ENCODE measurements around the gene ARHGAP10. TPM values are rescaled to one million over a fixed set of nuclear protein-coding genes. Genes with fewer than 3 reads are reported as not detected.

Gene ARHGAP10
- total and polyA plus RNA-seq, 2 donors from 2014 or later = 13.4 to 20.3 TPM

GRCh38 chr4:148016063-148016637, 284.3 kb downstream of the ARHGAP10 start:
- Histone ChIP-seq H3K36me3 (ENCODE audit: control insufficient read depth in 2 of 3, insufficient read depth in 3 of 3, low read length in 3 of 3) (no peaks in the 10 kb centered on the region), H3K27ac (ENCODE audit: low read depth in 2 of 2, low read length in 2 of 2) (peak overlapping the region in 1 of 2 donors; percentile 34), H3K4me3 (ENCODE audit: low read length in 3 of 3) (no peak overlapping the region), H3K4me1 (ENCODE audit: control insufficient read depth in 2 of 3, insufficient read depth in 2 of 3, low read depth in 1 of 3, low read length in 3 of 3) (peaks cover 0 to 12% (median 2%) of the 10 kb centered on the region in 3 donors), H3K9me3 (ENCODE audit: control insufficient read depth in 2 of 3, insufficient read depth in 1 of 3, low read length in 3 of 3) (no peaks in the 10 kb centered on the region), H3K9ac (ENCODE audit: low read length in 3 of 3) (no peak overlapping the region), H3K27me3 (ENCODE audit: control insufficient read depth, insufficient read depth, low read length) (no peaks in the 10 kb centered on the region)
- FAIRE-seq (no peak), DNase-seq (no peak)
- intact Hi-C loops (cut with DNase I) = no loop called here
- no peak for TF ChIP-seq CTCF (IDR thresholded peaks at IDR 0.05; ENCODE audit: borderline replicate concordance, extremely low read depth, insufficient read depth)

- FAIRE-seq (no peak), DNase-seq (peak in 1 of 5 donors; percentile 22)
- Histone ChIP-seq H3K4me3 (ENCODE audit: low read length in 3 of 3) (no peak overlapping the region), H3K9me3 (ENCODE audit: control insufficient read depth in 2 of 3, insufficient read depth in 1 of 3, low read length in 3 of 3) (no peaks in the 10 kb centered on the region), H3K4me1 (ENCODE audit: control insufficient read depth in 2 of 3, insufficient read depth in 2 of 3, low read depth in 1 of 3, low read length in 3 of 3) (peaks cover 0 to 12% (median 2%) of the 10 kb centered on the region in 3 donors), H3K27ac (ENCODE audit: low read depth in 2 of 2, low read length in 2 of 2) (no peak overlapping the region), H3K36me3 (ENCODE audit: control insufficient read depth in 2 of 3, insufficient read depth in 3 of 3, low read length in 3 of 3) (no peaks in the 10 kb centered on the region), H3K9ac (ENCODE audit: low read length in 3 of 3) (no peak overlapping the region), H3K27me3 (ENCODE audit: control insufficient read depth, insufficient read depth, low read length) (no peaks in the 10 kb centered on the region)
- TF ChIP-seq CTCF (IDR thresholded peaks at IDR 0.05; ENCODE audit: borderline replicate concordance, extremely low read depth, insufficient read depth) = no peak
- intact Hi-C loops (cut with DNase I) = no loop called here
Measured at GRCh38 chr4:148017801-148018200, 285.9 kb downstream of the ARHGAP10 start.

GRCh38 chr4:148021686-148022085, 289.8 kb downstream of the ARHGAP10 start:
- DNase-seq = peak in 2 of 5 donors; percentile 30 to 54
- no peak for TF ChIP-seq CTCF (IDR thresholded peaks at IDR 0.05; ENCODE audit: borderline replicate concordance, extremely low read depth, insufficient read depth)
- Histone ChIP-seq H3K4me3 (ENCODE audit: low read length in 3 of 3) (no peak overlapping the region), H3K4me1 (ENCODE audit: control insufficient read depth in 2 of 3, insufficient read depth in 2 of 3, low read depth in 1 of 3, low read length in 3 of 3) (no peaks in the 10 kb centered on the region), H3K36me3 (ENCODE audit: control insufficient read depth in 2 of 3, insufficient read depth in 3 of 3, low read length in 3 of 3) (no peaks in the 10 kb centered on the region), H3K27ac (ENCODE audit: low read depth in 2 of 2, low read length in 2 of 2) (no peak overlapping the region), H3K27me3 (ENCODE audit: control insufficient read depth, insufficient read depth, low read length) (no peaks in the 10 kb centered on the region), H3K9ac (ENCODE audit: low read length in 3 of 3) (no peak overlapping the region), H3K9me3 (ENCODE audit: control insufficient read depth in 2 of 3, insufficient read depth in 1 of 3, low read length in 3 of 3) (no peaks in the 10 kb centered on the region)
- no peak for FAIRE-seq
- intact Hi-C loops (cut with DNase I) = no loop called here

- TF ChIP-seq CTCF (IDR thresholded peaks at IDR 0.05; ENCODE audit: borderline replicate concordance, extremely low read depth, insufficient read depth) = no peak
- Histone ChIP-seq H3K27ac (ENCODE audit: low read depth in 2 of 2, low read length in 2 of 2) (no peak overlapping the region), H3K36me3 (ENCODE audit: control insufficient read depth in 2 of 3, insufficient read depth in 3 of 3, low read length in 3 of 3) (no peaks in the 10 kb centered on the region), H3K4me3 (ENCODE audit: low read length in 3 of 3) (no peak overlapping the region), H3K27me3 (ENCODE audit: control insufficient read depth, insufficient read depth, low read length) (no peaks in the 10 kb centered on the region), H3K4me1 (ENCODE audit: control insufficient read depth in 2 of 3, insufficient read depth in 2 of 3, low read depth in 1 of 3, low read length in 3 of 3) (no peaks in the 10 kb centered on the region), H3K9ac (ENCODE audit: low read length in 3 of 3) (no peak overlapping the region), H3K9me3 (ENCODE audit: control insufficient read depth in 2 of 3, insufficient read depth in 1 of 3, low read length in 3 of 3) (no peaks in the 10 kb centered on the region)
- intact Hi-C loops (cut with DNase I) = no loop called here
- no peak for FAIRE-seq
- no peak for DNase-seq
Measured at GRCh38 chr4:148022975-148023374, 291.1 kb downstream of the ARHGAP10 start.

Measured in kidney (tissue), 14 donors.